MCF 10A (cell line): ENCODE data around the gene SNAI3. TPM values are rescaled to one million over a fixed set of nuclear protein-coding genes. Genes with fewer than 3 reads are reported as not detected.

Experiments used
- BruUV-seq: library from RNA; stranded (reverse); fragments of 400-500 nt; replicated peaks from 2 replicates; lab custom pipeline; 2021; lab: Mats Ljungman, UMichigan
- CTCF ChIA-PET: fragments of 300-600 bp; sonication (Branson Sonifier 250); formaldehyde crosslinking; extraction: SDS; loops from one replicate; lab custom pipeline; 2021; ENCODE audit warnings: antibody characterized with exemption, inconsistent platforms; lab: Yijun Ruan, JAX
- POLR2A ChIA-PET: fragments of 300-600, 350-650 bp; sonication (Branson Sonifier 250); formaldehyde crosslinking; extraction: SDS; loops from one replicate; lab custom pipeline; 2020; ENCODE audit warnings: antibody characterized with exemption, inconsistent platforms; lab: Yijun Ruan, JAX
- DNase-seq: peaks from one replicate; pipeline ENCODE4 v3.0.0-alpha.2; 2018; ENCODE audit not compliant: unreplicated experiment
- H3K27ac Mint-ChIP-seq: one replicate; pipeline ENCODE4 v1.8.0; 2022; ENCODE audit warnings: mild to moderate bottlenecking, low read depth, mixed read lengths; ENCODE audit not compliant: unreplicated experiment
- H3K27me3 Mint-ChIP-seq: one replicate; pipeline ENCODE4 v1.8.0; 2022; ENCODE audit warnings: mixed read lengths; ENCODE audit not compliant: insufficient read depth, unreplicated experiment
- H3K36me3 Mint-ChIP-seq: one replicate; pipeline ENCODE4 v1.8.0; 2022; ENCODE audit warnings: mild to moderate bottlenecking, moderate library complexity, mixed read lengths; ENCODE audit not compliant: insufficient read depth, unreplicated experiment
- H3K4me1 Mint-ChIP-seq: one replicate; pipeline ENCODE4 v1.8.0; 2022; ENCODE audit warnings: mixed read lengths; ENCODE audit not compliant: insufficient read depth, unreplicated experiment
- H3K4me3 Mint-ChIP-seq: one replicate; pipeline ENCODE4 v1.8.0; 2022; ENCODE audit warnings: mild to moderate bottlenecking, moderate library complexity, mixed read lengths; ENCODE audit not compliant: unreplicated experiment
- H3K9me3 Mint-ChIP-seq: one replicate; pipeline ENCODE4 v1.8.0; 2022; ENCODE audit warnings: mixed read lengths; ENCODE audit not compliant: unreplicated experiment
- CTCF ChIP-seq: fragments of 200-600 bp; IDR thresholded peaks from one replicate; pipeline ENCODE4 v1.8.0; 2022; ENCODE audit warnings: antibody characterized with exemption, mild to moderate bottlenecking; ENCODE audit not compliant: unreplicated experiment
- intact Hi-C: fragments of 100-400 bp; cut with micrococcal nuclease; formaldehyde crosslinking; loops from 2 replicates; pipeline ENCODE4 v1.14.1; 2022
- total RNA-seq: library from RNA; stranded (reverse); gene quantifications from 2 replicates; pipeline ENCODE4 v1.2.3, GENCODE V29; 2022

The SNAI3 gene
- total RNA-seq, 1 experiment from 2014 or later: not detected

- CTCF ChIA-PET: no interaction called here
These were observed 51.9 kb downstream of the SNAI3 start for GRCh38 chr16:88634141-88634993.

GRCh38 chr16:88633684-88634140 lies 52.6 kb downstream of the SNAI3 start:
- peak; percentile 35 for DNase-seq
- CTCF ChIA-PET: interaction anchor here (0.6 kb wide), 1 partner anchor 71 kb away, joined by 5 read pairs; no protein-coding TSS in a partner anchor

More at GRCh38 chr16:88634141-88634993, 51.9 kb downstream of the SNAI3 start:
- peak overlapping the region; percentile 50 for H3K4me3 Mint-ChIP-seq
- H3K36me3 Mint-ChIP-seq: peaks cover 34% of the 10 kb centered on the region
- peaks cover 16% of the 10 kb centered on the region for H3K4me1 Mint-ChIP-seq
- TF ChIP-seq CTCF: no peak
- H3K27ac Mint-ChIP-seq: no peak overlapping the region
- BruUV-seq: no TSS peak
- POLR2A ChIA-PET: no interaction called here
- no peaks in the 10 kb centered on the region for H3K9me3 Mint-ChIP-seq
- intact Hi-C loops: no loop called here
- DNase-seq: peak; percentile 70
- no peaks in the 10 kb centered on the region for H3K27me3 Mint-ChIP-seq

GRCh38 chr16:88632587-88632930 lies 53.7 kb downstream of the SNAI3 start:
- intact Hi-C loops: no loop called here
- BruUV-seq: no TSS peak
- Mint-ChIP-seq H3K4me1 (peaks cover 16% of the 10 kb centered on the region), H3K36me3 (peaks cover 36% of the 10 kb centered on the region), H3K27ac (no peak overlapping the region), H3K27me3 (no peaks in the 10 kb centered on the region), H3K9me3 (no peaks in the 10 kb centered on the region), H3K4me3 (no peak overlapping the region)
- no peak for DNase-seq
- ChIA-PET POLR2A (interaction anchor here (0.7 to 1.2 kb wide), 3 partner anchors 12 to 1390 kb away, joined by 3 to 4 read pairs (median 3); no protein-coding TSS in a partner anchor), CTCF (interaction anchor here (0.7 to 0.9 kb wide), 2 partner anchors 13 to 128 kb away, joined by 3 read pairs; no protein-coding TSS in a partner anchor)
- no peak for TF ChIP-seq CTCF

More at GRCh38 chr16:88633684-88634140, 52.6 kb downstream of the SNAI3 start:
- no TSS peak for BruUV-seq
- intact Hi-C loops: no loop called here
- no peak for TF ChIP-seq CTCF
- POLR2A ChIA-PET: interaction anchor here (0.6 to 1.2 kb wide), 2 partner anchors 13 to 419 kb away, joined by 3 to 4 read pairs; no protein-coding TSS in a partner anchor
- no peak overlapping the region for H3K4me3 Mint-ChIP-seq
- H3K27me3 Mint-ChIP-seq: no peaks in the 10 kb centered on the region
- H3K27ac Mint-ChIP-seq: no peak overlapping the region
- no peaks in the 10 kb centered on the region for H3K9me3 Mint-ChIP-seq
- peaks cover 16% of the 10 kb centered on the region for H3K4me1 Mint-ChIP-seq
- H3K36me3 Mint-ChIP-seq: peaks cover 37% of the 10 kb centered on the region

GRCh38 chr16:88631920-88632586 lies 54.3 kb downstream of the SNAI3 start:
- H3K36me3 Mint-ChIP-seq: peaks cover 40% of the 10 kb centered on the region

More at GRCh38 chr16:88631920-88632586, 54.3 kb downstream of the SNAI3 start:
- Mint-ChIP-seq H3K4me1 (peaks cover 12% of the 10 kb centered on the region), H3K4me3 (no peak overlapping the region), H3K27me3 (no peaks in the 10 kb centered on the region), H3K27ac (no peak overlapping the region), H3K9me3 (no peaks in the 10 kb centered on the region)
- TF ChIP-seq CTCF: no peak
- DNase-seq: no peak
- no TSS peak for BruUV-seq
- CTCF ChIA-PET: no interaction called here
- intact Hi-C loops: no loop called here
- POLR2A ChIA-PET: interaction anchor here (0.7 kb wide), 2 partner anchors 160 to 1390 kb away, joined by 3 read pairs; no protein-coding TSS in a partner anchor
